Right kidney (tissue), 1 donor: ENCODE data around the gene EYS.

Source experiments
- DNase-seq: peaks from one replicate; pipeline ENCODE4 v3.0.0-alpha.2; 2016

Gene EYS

GRCh38 chr6:63705707-63706106 lies 2001.3 kb downstream of the EYS start:
- no peak for DNase-seq

GRCh38 chr6:63690221-63690620 lies 2016.8 kb downstream of the EYS start:
- no peak for DNase-seq

DNA sequence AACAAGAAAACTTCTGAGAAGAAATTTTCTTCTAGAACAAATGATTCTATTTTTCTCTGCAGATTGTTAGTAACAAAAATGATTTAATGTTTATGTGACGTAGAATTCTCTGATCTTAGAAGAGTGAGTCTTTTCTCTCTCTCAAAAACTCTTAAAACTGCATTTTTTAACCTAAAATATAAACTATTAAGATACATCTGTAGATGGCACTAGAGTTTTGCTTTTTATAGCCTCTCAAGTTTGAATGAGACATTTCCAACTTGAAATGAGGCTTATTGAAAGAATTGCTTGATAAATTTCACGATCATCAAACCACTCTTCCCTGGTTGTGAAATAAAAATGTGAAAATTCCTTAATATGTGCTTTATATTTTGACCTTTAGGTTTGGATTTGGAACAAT lies 2017.6 kb downstream of the EYS start:
- no peak for DNase-seq

GRCh38 chr6:63685446-63686379 lies 2021.3 kb downstream of the EYS start:
- no peak for DNase-seq

- DNase-seq = no peak
These were observed 2023.9 kb downstream of the EYS start for GRCh38 chr6:63683071-63683603.

DNA sequence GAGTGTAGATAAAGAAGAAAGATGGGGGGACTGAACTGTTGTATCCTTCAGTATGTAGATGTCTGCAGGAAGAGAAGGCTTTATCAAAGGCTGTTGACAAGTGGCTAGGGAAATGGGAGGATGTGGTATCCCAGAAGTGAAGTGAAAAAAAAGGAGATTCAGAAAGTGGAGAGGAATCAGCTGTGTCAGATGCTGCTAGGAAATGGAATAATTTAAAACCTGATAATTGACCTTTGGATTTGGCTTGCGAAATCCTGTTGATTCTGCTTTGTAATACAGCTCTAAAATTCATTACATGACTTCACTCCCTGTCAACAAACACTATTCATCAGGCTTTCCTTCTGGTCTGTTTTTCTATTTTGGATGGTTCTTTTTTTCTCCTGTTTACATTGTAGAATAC lies 2029.7 kb downstream of the EYS start:
- no peak for DNase-seq

DNA sequence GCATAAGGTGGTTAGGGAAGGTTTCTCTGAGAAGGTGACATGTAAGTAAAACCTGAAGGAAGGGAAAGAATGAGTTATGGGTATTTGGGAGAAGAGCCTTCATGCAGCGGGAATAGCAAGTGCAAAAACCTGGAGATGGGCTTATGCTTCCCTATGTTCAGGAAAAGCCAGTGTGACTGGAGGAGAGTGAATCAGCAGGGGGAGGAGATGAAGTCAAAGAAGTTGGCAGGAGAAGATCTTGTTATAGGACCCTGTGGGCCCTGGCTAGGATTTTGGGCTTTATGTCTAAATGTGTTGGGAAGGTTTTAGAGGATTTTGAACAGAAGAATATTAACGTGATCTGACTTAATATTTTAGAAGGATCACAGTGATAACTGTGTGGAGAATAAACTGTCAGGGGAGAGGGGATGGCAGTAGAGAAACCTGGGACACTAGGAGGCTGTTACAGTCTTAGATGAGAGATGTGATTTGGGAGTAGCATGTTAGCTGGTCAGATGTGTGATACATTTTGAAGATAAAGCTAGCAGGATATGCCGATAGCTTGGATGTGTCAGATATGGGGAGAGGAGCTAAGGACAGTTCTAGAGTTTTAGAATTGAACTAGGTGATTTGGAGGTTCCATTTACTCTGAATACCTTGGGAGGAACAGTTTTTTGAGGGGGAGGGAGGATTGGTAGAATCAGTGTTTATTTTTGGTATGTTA lies 2030.5 kb downstream of the EYS start:
- no peak for DNase-seq

DNA sequence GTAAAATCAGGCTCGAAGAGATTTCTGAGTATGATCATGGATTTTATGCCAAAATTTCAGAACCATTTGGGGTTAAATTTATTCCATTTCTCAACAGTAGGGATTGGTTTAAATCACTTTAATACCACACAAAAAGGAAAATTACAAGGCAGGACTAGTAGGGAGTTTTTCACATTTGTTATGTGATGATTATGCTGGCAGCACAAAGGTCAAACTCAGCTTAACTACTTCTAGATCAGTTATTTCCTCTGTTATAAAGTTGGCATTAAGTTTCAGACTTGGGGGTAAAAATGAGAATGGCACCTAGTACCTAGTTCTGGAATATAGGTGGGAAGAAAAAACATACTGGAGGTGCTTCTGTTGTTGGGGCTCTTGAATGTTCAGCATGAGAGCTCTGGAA lies 2031.9 kb downstream of the EYS start:
- no peak for DNase-seq

DNA sequence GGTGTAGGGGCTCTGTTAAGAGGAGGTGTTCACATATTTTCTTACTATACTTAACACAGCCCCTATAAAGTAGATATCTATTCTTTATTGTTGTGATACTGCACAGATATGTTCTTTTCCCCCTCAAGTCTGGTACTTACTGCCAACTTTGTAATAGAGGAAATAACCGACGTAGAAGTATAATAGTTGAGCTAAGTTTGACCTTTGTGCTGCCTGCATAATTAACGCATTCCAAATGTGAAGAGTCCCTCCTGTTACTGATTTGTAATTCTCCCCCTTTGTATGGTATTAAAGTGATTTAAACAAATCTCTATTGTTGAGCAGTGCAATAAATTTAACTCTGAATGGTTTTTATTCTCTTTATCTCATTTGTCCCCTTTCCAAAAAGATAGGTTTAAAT lies 2032.4 kb downstream of the EYS start:
- no peak for DNase-seq

GRCh38 chr6:63673692-63674091 lies 2033.3 kb downstream of the EYS start:
- DNase-seq = no peak

GRCh38 chr6:63672582-63673129 lies 2034.4 kb downstream of the EYS start:
- DNase-seq = no peak

DNA sequence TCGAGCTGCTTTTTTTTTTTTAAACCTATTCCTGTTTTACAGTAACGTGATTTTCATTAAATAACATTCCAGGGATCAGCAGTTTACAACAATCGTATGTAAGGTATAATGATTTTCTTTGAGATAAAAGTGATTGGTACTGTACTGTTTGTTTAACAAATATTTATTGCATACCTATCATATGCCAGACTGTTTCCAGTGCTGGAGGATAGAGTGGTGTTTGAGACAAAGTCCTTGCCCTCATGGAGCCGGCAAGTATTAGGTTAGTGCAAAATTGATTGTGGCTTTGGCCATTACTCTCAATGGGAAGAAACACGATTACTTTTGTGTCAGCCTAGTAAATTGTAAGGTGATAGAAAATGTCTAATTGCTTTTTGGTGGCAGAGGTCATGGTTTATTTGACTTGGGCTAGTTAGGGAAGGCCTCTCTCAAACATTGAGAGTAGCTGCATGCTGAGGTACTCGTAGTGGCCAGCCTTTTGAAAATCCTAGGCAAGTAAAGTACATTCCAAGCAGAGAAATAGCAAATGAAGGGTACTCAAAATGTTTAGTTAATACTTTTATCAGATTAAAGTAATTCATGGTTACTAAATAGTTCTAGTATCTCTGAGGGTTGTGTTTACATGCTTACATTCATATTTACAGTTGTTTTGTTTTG lies 2035.8 kb downstream of the EYS start:
- DNase-seq = no peak
